HEK293T (cell line): ENCODE data around the gene ODF2L.

Experiments
- BHLHE40 ChIP-seq: fragments of 450-650 bp; IDR thresholded peaks from 2 replicates; pipeline ENCODE4 v1.6.1; 2016; ENCODE audit warnings: mild to moderate bottlenecking, moderate library complexity, borderline replicate concordance
- ELF4 ChIP-seq: fragments of 450-650 bp; IDR thresholded peaks from 2 replicates; pipeline ENCODE4 v1.6.1; 2017; ENCODE audit warnings: antibody characterized with exemption
- FOXM1 ChIP-seq: fragments of 450-650 bp; IDR thresholded peaks from 2 replicates; pipeline ENCODE4 v1.6.1; 2017; ENCODE audit warnings: mild to moderate bottlenecking, borderline replicate concordance
- HDGF ChIP-seq: fragments of 450-650 bp; IDR thresholded peaks from 2 replicates; pipeline ENCODE4 v1.6.1; 2017; ENCODE audit warnings: antibody characterized with exemption, borderline replicate concordance
- SP1 ChIP-seq: fragments of 450-650 bp; IDR thresholded peaks from 2 replicates; pipeline ENCODE4 v1.6.1; 2017
- SUZ12 ChIP-seq: fragments of 450-650 bp; IDR thresholded peaks from 2 replicates; pipeline ENCODE4 v1.6.1; 2016; ENCODE audit warnings: mild to moderate bottlenecking
- TARDBP ChIP-seq: fragments of 450-650 bp; IDR thresholded peaks from 2 replicates; pipeline ENCODE4 v1.6.1; 2016
- TF ChIP-seq, protein P1 (sequence below): fragments of 450-650 bp; IDR thresholded peaks from 2 replicates; pipeline ENCODE4 v1.6.1; 2016

- TF ChIP-seq SUZ12 (no peak), SP1 (no peak), BHLHE40 (no peak), ELF4 (no peak), FOXM1 (no peak), HDGF (no peak), TARDBP (no peak)
- TF ChIP-seq, protein P1, sequence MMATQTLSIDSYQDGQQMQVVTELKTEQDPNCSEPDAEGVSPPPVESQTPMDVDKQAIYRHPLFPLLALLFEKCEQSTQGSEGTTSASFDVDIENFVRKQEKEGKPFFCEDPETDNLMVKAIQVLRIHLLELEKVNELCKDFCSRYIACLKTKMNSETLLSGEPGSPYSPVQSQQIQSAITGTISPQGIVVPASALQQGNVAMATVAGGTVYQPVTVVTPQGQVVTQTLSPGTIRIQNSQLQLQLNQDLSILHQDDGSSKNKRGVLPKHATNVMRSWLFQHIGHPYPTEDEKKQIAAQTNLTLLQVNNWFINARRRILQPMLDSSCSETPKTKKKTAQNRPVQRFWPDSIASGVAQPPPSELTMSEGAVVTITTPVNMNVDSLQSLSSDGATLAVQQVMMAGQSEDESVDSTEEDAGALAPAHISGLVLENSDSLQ: no peak
Measured at GRCh38 chr1:86441581-86441980, 45.5 kb upstream of the ODF2L start.
